Gastroesophageal sphincter (tissue), 4 donors: ENCODE results near the gene XCL2. TPM values are rescaled to one million over a fixed set of nuclear protein-coding genes. Genes with fewer than 3 reads are reported as not detected.

Experiments
- ATAC-seq: fragments of 150-250 bp; one replicate; pipeline ENCODE4 v1.9.1; 2016; ENCODE audit warnings: mild to moderate bottlenecking, moderate library complexity
- H3K27ac ChIP-seq, 4 donors: fragments of 200-600 bp; sonication (generic) in 3 of 4; 1 replicate in 3 of 4; 2 replicates in 1 of 4; pipeline ENCODE4 v1.5.1; 2016 to 2019
- H3K27me3 ChIP-seq: fragments of 200-600 bp; sonication (generic); one replicate; pipeline ENCODE4 v1.5.1; 2019
- H3K36me3 ChIP-seq, 2 donors: fragments of 200-600 bp; sonication (generic); one replicate each; pipeline ENCODE4 v1.5.1; 2019; ENCODE audit warnings: control low read depth in 1 of 2
- H3K4me1 ChIP-seq, 3 donors: fragments of 200-600 bp; sonication (generic); 1 replicate in 2 of 3; 2 replicates in 1 of 3; pipeline ENCODE4 v1.5.1; 2016 to 2019; ENCODE audit warnings: control low read depth in 2 of 3
- H3K4me3 ChIP-seq, 2 donors: fragments of 200-600 bp; sonication (generic); one replicate each; pipeline ENCODE4 v1.5.1; 2019; ENCODE audit warnings: mild to moderate bottlenecking in 1 of 2, moderate library complexity in 1 of 2
- H3K9me3 ChIP-seq, 3 donors: fragments of 200-600 bp; sonication (generic); one replicate each; pipeline ENCODE4 v1.5.1; 2017 to 2019; ENCODE audit warnings: control low read depth in 2 of 3
- EP300 ChIP-seq: sonication (generic); formaldehyde crosslinking; IDR thresholded peaks from one replicate; pipeline ENCODE4 v1.6.1; 2017; ENCODE audit warnings: antibody characterized with exemption, mild to moderate bottlenecking
- POLR2A ChIP-seq, 2 donors: fragments of 450-650 bp; IDR thresholded peaks; one replicate each; pipeline ENCODE4 v1.6.1; 2017; ENCODE audit warnings: antibody characterized with exemption in 2 of 2, mild to moderate bottlenecking in 2 of 2, moderate library complexity in 1 of 2
- POLR2AphosphoS5 ChIP-seq: sonication (generic); formaldehyde crosslinking; IDR thresholded peaks from one replicate; pipeline ENCODE4 v1.6.1; 2017; ENCODE audit warnings: antibody characterized with exemption
- WGBS, 2 donors: methylation state at CpG; one replicate each; pipeline ENCODE4 v1.1.5; 2018; ENCODE audit warnings: low coverage in 1 of 2; 5-methylcytosine and 5-hydroxymethylcytosine counted together
- total RNA-seq, 4 donors: library from RNA; depleted of rRNA; stranded (reverse); fragments of >200 nt; gene quantifications; one replicate each; pipeline ENCODE4 v1.1.0, GENCODE V29; 2016
- TF ChIP-seq, protein P1 (sequence below), 4 experiments: fragments of 200-600 bp in 2 of 4; fragments of 450-650 bp in 2 of 4; sonication (generic) in 1 of 4; IDR thresholded peaks; one replicate each; pipeline ENCODE4 v1.5.1; 2017 to 2019; ENCODE audit warnings: antibody characterized with exemption in 4 of 4, mild to moderate bottlenecking in 2 of 4, moderate library complexity in 2 of 4

Gene XCL2
- total RNA-seq, 4 donors from 2014 or later: 2.0 TPM; not detected in 3

GRCh38 chr1:168567007-168567406 is 23.2 kb upstream of the XCL2 start:
- no peak for ATAC-seq
- H3K4me3 ChIP-seq: no peak overlapping the region
- H3K36me3 ChIP-seq: no peaks in the 10 kb centered on the region
- no peak for TF ChIP-seq EP300
- no peak for TF ChIP-seq POLR2AphosphoS5
- TF ChIP-seq, protein P1, sequence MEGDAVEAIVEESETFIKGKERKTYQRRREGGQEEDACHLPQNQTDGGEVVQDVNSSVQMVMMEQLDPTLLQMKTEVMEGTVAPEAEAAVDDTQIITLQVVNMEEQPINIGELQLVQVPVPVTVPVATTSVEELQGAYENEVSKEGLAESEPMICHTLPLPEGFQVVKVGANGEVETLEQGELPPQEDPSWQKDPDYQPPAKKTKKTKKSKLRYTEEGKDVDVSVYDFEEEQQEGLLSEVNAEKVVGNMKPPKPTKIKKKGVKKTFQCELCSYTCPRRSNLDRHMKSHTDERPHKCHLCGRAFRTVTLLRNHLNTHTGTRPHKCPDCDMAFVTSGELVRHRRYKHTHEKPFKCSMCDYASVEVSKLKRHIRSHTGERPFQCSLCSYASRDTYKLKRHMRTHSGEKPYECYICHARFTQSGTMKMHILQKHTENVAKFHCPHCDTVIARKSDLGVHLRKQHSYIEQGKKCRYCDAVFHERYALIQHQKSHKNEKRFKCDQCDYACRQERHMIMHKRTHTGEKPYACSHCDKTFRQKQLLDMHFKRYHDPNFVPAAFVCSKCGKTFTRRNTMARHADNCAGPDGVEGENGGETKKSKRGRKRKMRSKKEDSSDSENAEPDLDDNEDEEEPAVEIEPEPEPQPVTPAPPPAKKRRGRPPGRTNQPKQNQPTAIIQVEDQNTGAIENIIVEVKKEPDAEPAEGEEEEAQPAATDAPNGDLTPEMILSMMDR (IDR thresholded peaks at IDR 0.05): no peak
- no peak for TF ChIP-seq POLR2A (IDR thresholded peaks at IDR 0.05)
- no peak overlapping the region for H3K27ac ChIP-seq
- H3K4me1 ChIP-seq: no peaks in the 10 kb centered on the region
- H3K27me3 ChIP-seq: no peaks in the 10 kb centered on the region
- WGBS, 2 donors: 77% methylated on average over 1 of the region's 1 CpG; no CpG with 5 or more reads in 1 of the 2 donors
- no peaks in the 10 kb centered on the region for H3K9me3 ChIP-seq

- TF ChIP-seq, protein P1 (IDR thresholded peaks at IDR 0.05): no peak
- TF ChIP-seq POLR2AphosphoS5 (no peak), POLR2A (IDR thresholded peaks at IDR 0.05) (no peak), EP300 (no peak)
- H3K27ac ChIP-seq: no peak overlapping the region
- H3K4me1 ChIP-seq: no peaks in the 10 kb centered on the region
- H3K36me3 ChIP-seq: no peaks in the 10 kb centered on the region
- no peaks in the 10 kb centered on the region for H3K9me3 ChIP-seq
- H3K4me3 ChIP-seq: no peak overlapping the region
- no peak for ATAC-seq
- no peaks in the 10 kb centered on the region for H3K27me3 ChIP-seq
- WGBS, 2 donors: 70 to 83% methylated on average over 3 to 4 of the region's 4 CpGs
Measured at GRCh38 chr1:168565825-168566224, 22.0 kb upstream of the XCL2 start.

GRCh38 chr1:168561989-168562388 is 18.2 kb upstream of the XCL2 start:
- no peak overlapping the region for H3K4me3 ChIP-seq
- ATAC-seq: no peak
- no peaks in the 10 kb centered on the region for H3K9me3 ChIP-seq
- no peaks in the 10 kb centered on the region for H3K36me3 ChIP-seq
- H3K4me1 ChIP-seq: no peaks in the 10 kb centered on the region
- no peaks in the 10 kb centered on the region for H3K27me3 ChIP-seq
- H3K27ac ChIP-seq: no peak overlapping the region
- no peak for TF ChIP-seq EP300
- TF ChIP-seq, protein P1 (IDR thresholded peaks at IDR 0.05): no peak
- TF ChIP-seq POLR2AphosphoS5: no peak
- no peak for TF ChIP-seq POLR2A (IDR thresholded peaks at IDR 0.05)
- 42 to 86% methylated on average over 2 of the region's 2 CpGs for whole genome bisulfite sequencing, 2 donors

DNA sequence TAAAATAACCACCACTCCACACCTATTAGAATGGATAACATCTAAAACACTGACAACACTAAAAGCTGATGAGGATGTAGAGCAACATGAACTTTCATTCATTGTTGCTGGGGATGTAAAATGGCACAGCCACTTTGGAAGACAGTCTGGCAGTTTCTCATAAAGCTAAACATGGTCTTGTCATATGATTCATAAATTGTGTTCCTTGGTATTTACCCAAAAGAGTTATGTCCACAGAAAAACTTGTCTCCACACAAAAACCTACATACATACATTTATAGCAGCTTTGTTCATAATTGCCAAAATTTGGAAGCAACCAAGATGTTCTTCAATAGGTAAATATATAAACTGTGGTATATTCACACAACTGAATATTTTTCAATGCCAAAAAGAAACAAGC is 16.6 kb upstream of the XCL2 start:
- no peaks in the 10 kb centered on the region for H3K4me1 ChIP-seq
- TF ChIP-seq, protein P1 (IDR thresholded peaks at IDR 0.05): no peak
- no peak for TF ChIP-seq POLR2A (IDR thresholded peaks at IDR 0.05)
- no peak for TF ChIP-seq EP300
- no peak for TF ChIP-seq POLR2AphosphoS5
- H3K27ac ChIP-seq: no peak overlapping the region
- ATAC-seq: no peak
- no peaks in the 10 kb centered on the region for H3K36me3 ChIP-seq
- H3K27me3 ChIP-seq: no peaks in the 10 kb centered on the region
- H3K9me3 ChIP-seq: no peaks in the 10 kb centered on the region
- no peak overlapping the region for H3K4me3 ChIP-seq

GRCh38 chr1:168556647-168557046 is 12.8 kb upstream of the XCL2 start:
- no peaks in the 10 kb centered on the region for H3K9me3 ChIP-seq
- H3K27ac ChIP-seq: no peak overlapping the region
- H3K36me3 ChIP-seq: no peaks in the 10 kb centered on the region
- TF ChIP-seq EP300 (no peak), POLR2A (IDR thresholded peaks at IDR 0.05) (no peak), POLR2AphosphoS5 (no peak)
- TF ChIP-seq, protein P1 (IDR thresholded peaks at IDR 0.05): no peak
- peaks cover 0 to 4% (median 0%) of the 10 kb centered on the region in 3 donors for H3K4me1 ChIP-seq
- no peak overlapping the region for H3K4me3 ChIP-seq
- H3K27me3 ChIP-seq: no peaks in the 10 kb centered on the region
- ATAC-seq: no peak
